GM21825 (cell line): ENCODE results near the gene PHYKPL.
"Not testable (repeated sequence)": the region's sequence is repeated elsewhere in the genome, so short reads cannot be mapped to it uniquely, and the experiment has no call there.

Experiments
- ATAC-seq: cut with Tn5 transposase; IDR thresholded peaks from one replicate; pipeline ENCODE4 v1.9.1; 2021; ENCODE audit warnings: mild to moderate bottlenecking, moderate library complexity; ENCODE audit not compliant: unreplicated experiment

PHYKPL gene

DNA sequence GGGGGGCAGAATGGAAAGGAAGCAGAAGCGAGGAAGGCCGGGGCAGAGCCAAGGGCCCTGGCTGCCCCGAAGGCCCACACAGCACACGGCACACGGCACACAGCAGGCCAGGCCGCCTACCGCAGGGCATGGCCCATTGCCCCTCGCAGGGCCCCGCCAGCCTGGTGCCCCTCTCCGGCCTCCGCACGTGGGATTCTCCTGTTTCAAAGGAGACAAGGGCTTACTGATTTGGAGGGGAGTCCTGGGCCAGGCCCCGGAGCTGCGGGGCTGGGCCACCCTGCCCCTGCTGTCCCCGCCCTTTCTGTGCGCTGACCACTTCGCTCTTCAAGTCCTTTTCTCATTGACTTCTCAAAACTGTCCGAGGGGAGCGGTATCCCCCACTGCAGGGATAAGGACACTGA, 7.7 kb upstream of the PHYKPL start:
- ATAC-seq: no peak

DNA sequence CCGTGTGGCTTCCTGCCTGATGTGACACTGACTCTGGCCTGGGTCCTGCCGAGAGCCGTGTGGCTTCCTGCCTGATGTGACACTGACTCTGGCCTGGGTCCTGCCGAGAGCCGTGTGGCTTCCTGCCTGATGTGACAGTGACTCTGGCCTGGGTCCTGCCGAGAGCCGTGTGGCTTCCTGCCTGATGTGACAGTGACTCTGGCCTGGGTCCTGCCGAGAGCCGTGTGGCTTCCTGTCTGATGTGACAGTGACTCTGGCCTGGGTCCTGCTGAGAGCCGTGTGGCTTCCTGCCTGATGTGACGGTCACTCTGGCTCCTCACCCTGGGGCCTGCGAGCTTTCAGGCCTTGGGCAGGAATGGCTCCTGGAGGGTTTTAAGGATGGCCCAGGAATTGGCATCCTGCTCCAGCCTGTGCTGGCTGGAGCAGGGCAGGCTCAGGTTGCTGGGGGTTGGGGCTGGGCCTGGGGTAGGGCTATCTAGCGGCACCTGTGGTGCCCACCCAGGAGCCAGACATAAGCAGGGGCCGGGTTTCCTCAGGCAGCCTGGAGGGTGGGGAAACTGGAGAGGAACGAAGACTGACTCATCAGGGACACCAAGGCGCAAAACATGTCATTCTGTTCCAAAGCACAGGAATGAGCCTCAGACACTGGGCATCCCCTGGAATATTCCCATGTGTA, 7.2 kb upstream of the PHYKPL start:
- ATAC-seq: not testable (repeated sequence)

DNA sequence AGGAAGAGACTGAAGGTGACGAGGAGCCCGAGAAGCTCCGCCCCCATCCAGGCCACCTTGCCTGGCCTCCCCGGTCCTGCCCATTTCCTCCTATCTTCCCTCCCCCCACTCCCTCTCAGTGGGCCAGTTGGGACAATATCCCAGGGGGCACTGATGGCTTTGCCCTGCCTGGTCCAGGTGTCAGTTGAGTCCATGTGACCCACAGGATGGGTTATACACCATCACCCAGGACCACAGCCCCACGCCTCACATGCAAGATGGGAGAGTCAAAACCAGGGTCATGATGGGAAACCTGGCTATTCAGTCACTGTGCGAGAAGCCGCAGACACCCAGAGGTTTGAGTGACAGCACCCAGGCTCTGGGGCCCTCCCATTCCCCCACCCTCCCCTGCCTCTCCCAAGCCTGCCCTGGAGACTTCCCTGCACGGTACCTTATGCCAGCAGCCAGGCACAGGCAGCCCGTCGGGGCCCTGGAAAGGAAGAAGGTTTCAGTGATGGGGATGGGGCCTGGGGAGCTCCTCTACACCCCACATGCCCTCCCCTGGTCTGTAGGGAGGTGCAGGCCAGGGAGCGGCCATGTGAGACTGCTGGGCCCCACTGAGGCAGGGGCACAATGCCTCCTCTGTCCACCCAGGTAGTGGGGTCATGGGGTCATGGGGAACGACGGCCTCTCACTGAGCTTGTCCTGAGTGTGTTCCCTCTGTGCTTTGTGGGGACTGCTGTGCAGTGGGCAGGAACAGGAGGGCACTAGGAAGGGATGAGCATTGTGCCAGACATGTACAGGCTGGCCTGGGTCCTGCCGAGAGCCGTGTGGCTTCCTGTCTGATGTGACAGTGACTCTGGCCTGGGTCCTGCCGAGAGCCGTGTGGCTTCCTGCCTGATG, 6.3 kb upstream of the PHYKPL start:
- no peak for ATAC-seq

DNA sequence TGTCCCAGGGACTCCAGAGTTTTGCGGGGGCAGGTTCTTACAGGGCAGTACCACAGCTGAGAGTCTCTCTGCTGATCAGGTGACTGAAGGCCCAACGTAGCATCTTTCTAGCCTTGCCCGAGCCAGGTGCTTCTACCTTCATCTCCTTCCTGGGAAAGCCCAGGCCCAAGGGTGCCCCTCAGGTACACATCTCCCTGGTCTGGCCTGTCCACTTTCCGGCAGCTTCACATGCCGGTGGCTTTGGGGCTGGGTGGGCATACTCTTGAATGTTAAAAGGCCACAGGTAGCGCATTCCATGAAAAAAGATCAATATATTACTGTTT, 5.7 kb upstream of the PHYKPL start:
- no peak for ATAC-seq

DNA sequence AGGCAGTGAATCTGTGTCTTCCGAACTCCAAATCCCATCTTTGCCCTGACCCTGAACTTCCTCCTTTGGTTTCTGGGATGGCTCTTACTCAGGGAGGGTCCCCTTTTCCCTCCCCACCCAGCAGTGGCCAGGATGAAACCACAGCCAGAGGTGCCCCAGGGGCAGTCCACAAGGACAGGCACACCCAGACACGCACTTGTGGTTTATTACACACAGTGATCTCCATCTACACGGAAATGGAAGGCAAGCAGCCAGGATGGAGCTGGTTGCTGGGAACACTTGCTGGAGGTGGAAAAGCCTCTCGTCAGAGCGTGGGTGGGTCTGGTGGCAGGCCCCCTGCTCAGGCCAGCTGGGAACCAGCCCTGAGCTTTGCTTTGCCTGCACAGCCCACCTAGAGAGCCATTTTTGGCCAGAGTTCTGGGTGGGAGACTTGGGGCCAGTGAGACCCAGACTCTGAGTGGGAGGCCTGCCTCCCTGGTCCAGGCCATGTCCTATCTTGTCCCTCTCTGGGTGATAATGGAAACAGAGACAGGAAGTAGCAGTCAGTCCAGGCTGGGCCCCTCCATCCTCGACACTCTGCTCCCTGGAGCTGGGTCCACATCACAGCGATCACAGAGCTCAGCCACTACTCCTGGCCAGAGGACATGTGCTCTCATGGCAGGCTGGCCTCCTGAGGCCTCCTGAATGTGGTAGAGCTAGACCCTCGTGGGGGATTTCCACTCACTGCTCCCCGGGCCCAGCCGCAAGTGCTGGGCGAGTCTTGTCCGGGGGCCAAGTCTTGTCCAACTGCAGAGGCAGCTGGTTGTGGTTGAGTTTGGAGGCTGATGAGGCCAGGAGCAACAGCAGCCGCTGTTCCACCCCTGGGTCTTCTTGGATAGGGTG, 5.1 kb upstream of the PHYKPL start:
- ATAC-seq: no peak

DNA sequence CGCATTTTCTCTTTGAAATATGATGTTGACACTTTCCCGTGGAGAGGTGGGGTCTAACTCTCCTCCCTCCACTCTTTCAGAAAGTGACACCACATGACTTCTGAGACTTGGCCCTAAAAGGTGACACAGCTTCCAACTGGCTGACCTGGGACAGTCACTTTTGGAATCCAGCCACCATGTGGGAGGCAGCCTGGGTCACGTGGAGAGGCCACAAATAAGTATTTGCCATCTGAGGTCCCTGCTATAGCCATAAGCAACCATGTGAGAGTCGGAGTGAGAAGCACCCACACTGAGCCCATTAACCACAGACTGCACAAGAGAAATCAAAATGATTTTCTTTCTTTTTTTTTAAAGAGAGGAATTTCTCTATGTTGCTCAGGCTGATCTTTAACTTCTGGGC, 4.1 kb upstream of the PHYKPL start:
- ATAC-seq: no peak

DNA sequence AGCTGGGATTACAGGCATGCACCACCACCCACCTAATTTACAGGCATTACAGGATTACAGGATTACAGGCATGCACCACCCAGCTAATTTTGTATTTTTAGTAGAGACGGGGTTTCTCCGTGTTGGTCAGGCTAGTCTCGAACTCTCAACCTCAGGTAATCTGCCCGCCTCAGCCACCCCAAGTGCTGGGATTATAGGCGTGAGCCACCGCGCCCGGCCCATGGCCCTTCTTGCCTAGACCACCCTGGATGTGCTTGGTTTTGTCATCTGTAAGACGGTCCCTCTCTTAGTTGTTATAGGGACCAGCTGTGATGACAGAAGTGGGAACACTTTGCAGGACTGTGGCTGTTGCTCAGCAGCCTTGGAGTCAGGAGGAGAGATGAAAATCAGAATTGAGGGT, 3.5 kb upstream of the PHYKPL start:
- no peak for ATAC-seq

DNA sequence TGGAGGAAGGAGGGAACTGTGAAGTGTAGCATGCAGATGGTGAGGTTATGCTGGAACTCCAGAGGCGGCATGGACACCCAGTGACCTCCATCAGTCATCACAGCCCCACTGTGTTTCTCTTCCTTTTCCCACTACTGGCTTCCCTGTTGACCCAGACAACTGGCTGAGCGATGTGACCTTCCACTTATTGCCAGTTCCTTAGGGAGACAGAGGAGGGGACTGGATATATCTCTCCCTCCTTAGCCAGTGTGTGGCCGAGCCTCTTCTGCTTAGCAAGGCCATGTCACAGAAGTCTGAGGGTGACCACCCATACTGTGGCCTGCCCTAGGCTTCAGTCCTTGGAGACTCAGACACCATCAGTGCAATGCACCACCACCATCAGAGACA, 3.0 kb upstream of the PHYKPL start:
- no peak for ATAC-seq

DNA sequence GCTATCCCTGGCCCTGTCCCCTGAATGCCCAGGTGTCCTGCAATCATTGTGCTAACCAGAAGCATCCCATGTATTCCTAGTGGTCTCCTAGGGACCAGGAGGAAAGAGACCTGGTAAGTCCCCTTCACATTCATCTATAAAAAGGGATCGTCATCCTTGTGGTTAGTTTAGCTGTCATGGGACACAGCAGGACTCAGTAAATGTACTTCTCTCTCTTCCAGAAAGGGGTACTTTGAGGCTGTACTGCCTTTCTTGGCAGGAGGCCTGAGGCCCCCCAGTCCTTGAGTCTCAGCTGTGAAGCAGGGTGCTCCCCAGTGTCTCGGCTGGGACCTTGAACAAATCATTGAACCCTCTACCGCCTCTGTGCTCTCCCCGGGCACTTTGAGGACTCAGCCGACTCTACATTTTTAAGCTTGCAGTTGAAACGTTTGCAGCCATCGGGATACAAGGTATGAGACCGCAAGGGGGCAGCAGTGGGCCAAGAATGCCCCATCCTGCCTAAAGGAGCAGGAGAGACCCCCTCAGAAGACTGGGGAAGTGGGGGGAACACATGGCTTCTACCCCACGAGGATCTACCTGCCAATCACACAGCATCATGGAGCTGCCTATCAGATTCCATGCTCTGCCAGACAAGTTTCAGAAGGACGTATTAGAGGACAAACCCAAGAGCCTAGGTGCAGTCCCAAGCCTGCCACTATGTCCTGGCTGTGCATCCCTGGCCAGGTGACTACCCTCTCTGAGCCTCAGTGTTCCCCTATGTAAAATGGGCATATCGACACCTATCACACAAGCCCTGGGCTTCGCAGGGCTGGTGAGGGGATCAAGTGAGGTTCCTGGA, 2.4 kb upstream of the PHYKPL start:
- ATAC-seq: no peak

DNA sequence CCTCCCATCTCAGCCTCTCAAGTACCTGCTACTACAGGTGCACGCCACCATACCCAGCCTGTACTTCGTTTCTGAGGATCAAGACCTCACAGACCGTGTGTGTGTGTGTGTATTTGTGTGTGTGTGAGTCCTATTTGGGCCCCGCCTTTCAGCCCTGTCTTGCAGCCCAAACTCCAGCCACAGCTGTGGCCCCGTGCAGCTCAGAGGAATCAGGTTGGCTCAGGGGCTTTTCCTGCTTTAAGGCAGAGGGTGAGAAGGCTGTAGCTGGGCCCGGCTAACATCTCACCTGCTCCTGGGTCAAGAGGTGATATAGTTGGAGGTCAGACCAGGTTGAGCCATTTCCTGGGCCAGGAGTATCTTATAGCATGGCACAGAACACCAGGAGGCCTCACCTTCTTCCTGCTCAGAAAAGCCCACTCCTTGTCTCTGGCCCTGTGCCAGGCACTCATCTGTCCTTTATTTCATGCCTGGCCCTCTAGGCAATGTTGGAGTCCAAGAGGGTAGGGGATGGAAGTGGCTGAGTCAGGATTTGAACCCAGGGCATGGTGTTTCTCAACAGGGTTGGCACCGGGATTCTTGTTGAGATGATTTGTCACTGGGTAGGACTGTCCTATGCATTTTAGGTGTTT, 1.6 kb upstream of the PHYKPL start:
- ATAC-seq: no peak

DNA sequence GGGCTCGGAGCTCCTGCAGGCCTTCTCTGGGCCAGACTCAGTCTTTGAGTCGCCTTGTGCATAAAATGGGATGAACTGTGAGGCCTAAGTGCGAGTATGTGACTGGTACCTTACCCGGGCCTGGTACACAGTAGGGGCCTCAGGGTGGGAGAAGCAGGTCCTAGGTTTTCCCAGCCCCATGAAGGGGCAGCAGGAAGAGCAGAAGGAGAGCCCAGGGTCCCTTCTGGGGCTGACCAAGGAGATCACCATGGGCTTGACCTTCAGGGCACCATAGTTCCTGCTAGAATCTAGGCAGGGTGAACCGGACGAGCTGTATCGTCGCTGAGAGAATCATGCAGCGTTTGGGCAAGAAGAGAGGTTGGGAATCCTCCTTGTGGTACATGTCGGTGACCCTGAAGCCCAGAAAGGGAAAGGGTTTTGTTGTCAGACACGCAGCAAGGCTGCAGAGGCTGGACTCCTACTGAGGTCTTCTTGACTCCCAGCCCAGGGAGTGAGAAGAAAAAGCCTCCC, 373 bp upstream of the PHYKPL start:
- ATAC-seq: no peak

DNA sequence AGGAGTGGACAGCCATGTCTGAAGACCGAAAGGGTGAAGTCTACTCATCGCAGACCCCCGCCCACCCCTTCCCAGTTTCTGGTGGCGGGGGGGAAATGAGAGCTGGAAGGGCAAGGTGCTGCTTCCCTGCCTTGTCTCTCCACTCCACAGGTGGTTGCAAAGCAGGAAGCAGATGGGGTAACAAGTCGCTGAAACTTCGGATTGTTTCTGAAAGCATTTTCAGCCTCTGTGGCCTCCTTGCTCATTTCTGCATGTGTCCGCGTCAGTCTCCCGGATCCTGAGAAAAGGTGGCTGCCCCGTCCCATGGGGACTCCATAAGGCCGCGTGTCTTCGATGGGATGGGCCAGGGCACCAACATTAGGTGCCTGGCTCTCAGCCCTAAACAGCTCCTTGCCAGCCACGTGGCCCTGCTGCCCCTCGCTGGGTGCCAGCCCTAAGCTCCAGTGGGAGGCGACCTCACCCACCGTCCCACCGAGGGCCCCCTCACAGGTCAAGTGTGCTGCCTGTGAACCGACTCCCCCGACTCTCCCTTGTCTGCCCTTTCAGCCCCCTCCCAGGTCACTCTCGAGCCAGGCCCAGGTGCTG, 971 bp downstream of the PHYKPL start:
- no peak for ATAC-seq

DNA sequence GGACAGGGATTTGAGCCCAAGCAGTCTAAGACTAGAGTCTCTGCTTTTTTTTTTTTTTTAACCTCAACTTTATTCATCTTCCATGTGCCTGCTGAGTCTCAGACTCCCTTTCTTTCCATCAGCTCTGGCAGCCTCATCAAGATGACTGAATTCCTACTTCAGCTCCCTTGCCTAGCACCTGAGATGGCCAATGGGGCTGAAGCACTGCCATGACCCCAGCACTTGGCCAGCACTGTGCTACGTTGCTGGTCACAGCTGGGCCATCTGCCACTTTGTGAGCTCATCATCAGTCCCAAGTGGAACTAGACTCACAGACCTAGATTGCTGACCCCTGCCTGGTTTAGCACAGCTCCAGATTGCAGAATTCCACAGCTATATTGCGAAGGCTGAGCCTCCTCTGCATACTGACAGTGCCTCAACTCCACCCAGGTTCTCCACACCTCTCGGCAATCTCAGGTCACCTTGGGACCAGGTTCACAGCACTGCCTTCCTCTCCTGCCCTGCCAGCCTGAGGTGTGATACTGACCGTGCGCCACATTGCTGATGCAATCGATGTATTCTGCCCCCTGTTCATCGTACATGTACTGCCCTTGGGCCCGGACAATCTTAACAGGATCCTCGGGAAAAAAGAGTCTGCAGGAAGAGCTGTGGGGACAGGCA, 1.6 kb downstream of the PHYKPL start:
- no peak for ATAC-seq

DNA sequence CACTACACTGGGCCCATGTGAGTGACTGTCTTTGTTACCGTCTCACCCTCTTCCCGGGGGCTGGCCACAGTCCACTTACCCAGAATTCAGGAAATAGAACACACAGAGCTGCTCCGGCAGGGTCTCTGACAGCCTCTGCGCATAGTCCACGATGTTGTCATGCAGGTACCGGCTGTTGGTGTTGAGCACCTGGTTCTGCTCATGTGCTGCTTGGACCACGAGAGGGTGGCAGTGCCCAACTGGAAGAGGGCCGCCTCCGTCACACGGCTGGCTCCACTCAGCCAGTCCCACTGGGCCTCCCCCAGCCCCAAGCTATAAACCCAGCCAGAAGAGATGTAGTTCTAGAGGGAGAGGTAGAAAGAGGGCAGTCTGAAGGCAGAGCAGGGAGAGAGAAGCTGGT, 2.7 kb downstream of the PHYKPL start:
- ATAC-seq: no peak

DNA sequence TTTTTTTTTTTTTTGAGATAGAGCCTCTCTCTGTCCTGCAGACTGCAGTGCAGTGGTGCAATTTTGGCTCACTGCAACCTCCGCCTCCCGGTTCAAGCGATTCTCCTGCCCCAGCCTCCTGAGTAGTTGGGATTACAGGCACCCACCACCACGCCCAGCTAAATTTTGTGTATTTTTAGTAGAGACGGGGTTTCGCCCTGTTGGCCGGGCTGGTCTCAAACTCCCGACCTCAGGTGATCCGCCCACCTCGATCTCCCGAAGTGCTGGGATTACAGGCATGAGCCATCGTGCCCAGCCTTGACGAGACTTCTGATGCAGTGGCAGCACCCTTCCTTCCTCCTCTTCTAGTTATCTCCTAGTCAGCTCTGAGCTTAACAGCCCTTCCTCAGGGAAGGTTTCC, 3.5 kb downstream of the PHYKPL start:
- not testable (repeated sequence) for ATAC-seq

DNA sequence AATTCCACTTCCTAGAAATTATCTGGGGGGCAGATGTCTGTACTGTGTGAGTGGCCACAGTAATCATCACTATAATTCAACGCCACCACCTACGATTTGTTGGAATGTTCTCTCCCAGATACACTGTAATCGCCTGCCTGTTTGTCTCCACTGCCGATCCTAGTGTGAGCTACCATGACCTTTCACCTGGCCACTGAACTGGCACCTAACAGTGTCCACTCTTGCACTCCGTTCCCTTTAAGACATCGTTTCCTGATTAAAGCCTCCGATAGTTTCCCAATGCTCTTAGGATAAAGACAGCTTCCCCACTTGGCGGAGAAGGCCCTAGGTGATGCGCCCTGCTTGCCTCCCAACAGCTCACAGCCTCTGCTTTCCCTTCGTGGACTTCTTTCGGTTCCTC, 4.0 kb downstream of the PHYKPL start:
- no peak for ATAC-seq

DNA sequence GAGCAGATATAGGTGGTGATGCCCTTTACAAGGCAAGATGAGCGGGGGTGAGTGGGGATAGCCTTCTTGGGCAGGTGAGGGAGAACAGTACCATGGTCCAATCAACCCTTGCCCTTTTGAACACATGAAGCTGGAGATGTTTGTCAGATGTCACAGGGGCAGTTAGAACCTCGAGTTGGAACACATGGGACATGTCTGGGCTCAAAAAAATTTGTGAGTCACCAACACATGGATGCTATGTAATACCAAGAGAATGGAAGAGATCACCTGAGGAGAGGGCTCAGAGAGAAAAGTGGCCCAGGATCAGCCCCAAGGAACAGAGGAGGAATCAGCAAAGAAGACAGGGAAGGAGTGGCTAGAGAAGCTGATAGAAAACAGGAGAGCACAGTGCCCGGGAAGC, 4.7 kb downstream of the PHYKPL start:
- ATAC-seq: no peak

DNA sequence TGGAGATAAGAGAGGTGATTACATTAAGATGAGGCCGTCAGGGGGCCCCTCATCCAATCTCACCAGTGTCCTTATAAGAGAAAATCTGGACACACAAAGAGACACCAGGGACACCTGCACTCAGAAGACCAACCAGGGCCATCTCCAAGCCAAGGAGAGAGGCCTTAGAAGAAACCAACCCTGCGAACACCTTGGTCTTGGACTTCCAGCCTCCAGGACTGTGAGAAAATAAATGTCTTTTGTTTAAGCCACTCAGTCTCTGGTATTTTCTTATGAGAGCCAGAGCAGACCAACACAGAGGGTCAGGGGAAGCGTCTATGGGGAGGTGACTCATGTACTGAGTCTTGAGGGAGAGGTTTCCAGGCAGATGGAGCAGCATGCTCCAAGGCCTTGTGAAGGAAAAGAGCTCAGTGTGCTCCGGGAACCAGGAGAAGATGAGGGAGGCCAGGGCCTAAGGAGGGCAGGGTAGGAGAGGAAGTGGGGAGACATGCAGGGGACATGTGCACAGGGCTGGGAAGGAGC, 5.4 kb downstream of the PHYKPL start:
- ATAC-seq: no peak

DNA sequence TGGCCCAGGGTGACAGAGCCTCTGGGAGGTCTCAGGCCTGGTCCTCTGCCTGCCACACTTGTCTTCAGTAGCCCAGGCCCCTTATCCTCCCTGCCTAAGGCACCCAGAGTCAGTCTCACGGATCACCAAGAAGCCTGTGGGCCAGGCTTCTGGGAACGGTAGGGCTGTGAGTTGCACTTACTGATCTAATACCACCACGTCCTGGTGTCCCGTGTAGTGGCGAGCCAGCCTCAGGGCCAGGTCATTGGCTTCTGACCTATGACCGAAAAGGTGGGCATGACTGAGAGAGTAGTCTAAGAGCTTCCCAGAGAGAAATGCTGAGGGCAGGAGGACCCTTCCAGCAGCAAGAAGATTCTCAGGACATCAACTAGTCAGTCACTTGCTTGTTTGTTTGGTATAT, 7.4 kb downstream of the PHYKPL start:
- ATAC-seq: no peak
